H1 (cell line): Measurements from ENCODE around the gene ASB6.

Experiments used
- CTCF ChIP-seq, 3 experiments: IDR thresholded peaks; 1 replicate in 2 of 3; 2 replicates in 1 of 3; pipeline versions ENCODE4 v1.5.1 to v1.6.1; 2011; ENCODE audit warnings: low read length in 3 of 3, mild to moderate bottlenecking in 3 of 3, inconsistent platforms in 2 of 3, low read depth in 1 of 3, moderate library complexity in 1 of 3; ENCODE audit not compliant: insufficient read depth in 1 of 3; ENCODE audit errors: control extremely low read depth in 1 of 3
- EZH2 ChIP-seq: fragments of 200-600 bp; sonication (generic); IDR thresholded peaks from 2 replicates; pipeline ENCODE4 v1.7.1; 2012; ENCODE audit warnings: low read depth, mild to moderate bottlenecking, moderate library complexity, low read length, inconsistent platforms; ENCODE audit not compliant: severe bottlenecking

GRCh38 chr9:129613520-129614175 is 28.3 kb downstream of the ASB6 start:
- TF ChIP-seq CTCF (IDR thresholded peaks at IDR 0.05; ENCODE audit: control extremely low read depth in 1 of 3, insufficient read depth in 1 of 3, low read depth in 1 of 3, low read length in 3 of 3) (no peak), EZH2 (no peak)
